Panc1 (cell line): ENCODE data around the gene SGIP1. TPM values are rescaled to one million over a fixed set of nuclear protein-coding genes. Genes with fewer than 3 reads are reported as not detected.

Experiments used
- ATAC-seq: fragments of 200-7000 bp; cut with Tn5 transposase; 2 replicates; pipeline ENCODE4 v1.9.1; 2020; ENCODE audit warnings: mild to moderate bottlenecking, moderate library complexity
- BruUV-seq: library from RNA; stranded (reverse); fragments of 400-500 nt; replicated peaks from 2 replicates; lab custom pipeline; 2021; lab: Mats Ljungman, UMichigan
- CTCF ChIA-PET: fragments of 300-600 bp; sonication (Branson Sonifier 250); formaldehyde crosslinking; loops from one replicate; lab custom pipeline; 2022; ENCODE audit warnings: antibody characterized with exemption; lab: Charles Lee
- POLR2A ChIA-PET: fragments of 300-600 bp; sonication (Branson Sonifier 250); formaldehyde crosslinking; loops from one replicate; lab custom pipeline; 2022; ENCODE audit warnings: antibody characterized with exemption; lab: Charles Lee
- DNase-seq: peaks from one replicate; pipeline ENCODE4 v3.0.0-alpha.2; 2010; ENCODE audit warnings: low read depth, low spot score
- H3K27ac ChIP-seq: 2 replicates; pipeline ENCODE4 v1.5.1; 2011; ENCODE audit warnings: mild to moderate bottlenecking, low read length, inconsistent platforms
- H3K27me3 ChIP-seq: fragments of 200-500 bp; sonication (Bioruptor generic); 2 replicates; pipeline ENCODE4 v1.6.0; 2014; ENCODE audit warnings: low read length, inconsistent platforms; ENCODE audit not compliant: control insufficient read depth, insufficient read depth
- H3K36me3 ChIP-seq: fragments of 200-500 bp; sonication (Bioruptor generic); 2 replicates; pipeline ENCODE4 v1.5.1; 2014; ENCODE audit warnings: inconsistent platforms, mild to moderate bottlenecking, low read length, moderate library complexity; ENCODE audit not compliant: control insufficient read depth, insufficient read depth
- H3K4me1 ChIP-seq: 2 replicates; pipeline ENCODE4 v1.5.1; 2011; ENCODE audit warnings: inconsistent platforms, mild to moderate bottlenecking, low read length, moderate library complexity; ENCODE audit not compliant: control insufficient read depth, insufficient read depth
- H3K4me3 ChIP-seq, 2 experiments: 2 replicates each; pipeline ENCODE4 v1.5.1; 2011 to 2012; ENCODE audit warnings: low read depth in 2 of 2, low read length in 2 of 2, mild to moderate bottlenecking in 2 of 2, inconsistent platforms in 1 of 2, moderate library complexity in 1 of 2
- H3K9me3 ChIP-seq: fragments of 200-500 bp; sonication (Bioruptor generic); 2 replicates; pipeline ENCODE4 v1.5.1; 2014; ENCODE audit warnings: low read depth, mild to moderate bottlenecking, inconsistent platforms, low read length, moderate library complexity; ENCODE audit not compliant: control insufficient read depth, insufficient read depth
- CTCF ChIP-seq: fragments of 450-650 bp; IDR thresholded peaks from 2 replicates; pipeline ENCODE4 v1.5.1; 2017; ENCODE audit warnings: mild to moderate bottlenecking
- POLR2AphosphoS5 ChIP-seq: IDR thresholded peaks from 2 replicates; pipeline ENCODE4 v1.6.1; 2012; ENCODE audit warnings: mild to moderate bottlenecking, low read depth, low read length, moderate library complexity
- REST ChIP-seq, 2 experiments: IDR thresholded peaks; 2 replicates each; pipeline ENCODE4 v1.6.1; 2011 to 2012; ENCODE audit warnings: low read depth in 2 of 2, control low read depth in 1 of 2, low read length in 1 of 2, mild to moderate bottlenecking in 1 of 2, moderate library complexity in 1 of 2; ENCODE audit not compliant: insufficient read depth in 1 of 2
- SIN3A ChIP-seq: IDR thresholded peaks from 2 replicates; pipeline ENCODE4 v1.6.1; 2012; ENCODE audit warnings: low read depth, mild to moderate bottlenecking, low read length, moderate library complexity, borderline replicate concordance; ENCODE audit not compliant: insufficient read depth
- TCF7L2 ChIP-seq: IDR thresholded peaks from 2 replicates; pipeline ENCODE4 v1.6.1; 2011; ENCODE audit warnings: mild to moderate bottlenecking, low read depth, low read length, inconsistent platforms
- in situ Hi-C: cut with HindIII; loops from 2 replicates; pipeline ENCODE4 v1.10.0; 2016; ENCODE audit warnings: low sequenced_read_pairs, low pct_unique_long_range_greater_than_20kb
- intact Hi-C: fragments of 100-400 bp; cut with micrococcal nuclease; formaldehyde crosslinking; loops from one replicate; pipeline ENCODE4 v1.10.0; 2022; ENCODE audit not compliant: unreplicated experiment
- total RNA-seq: library from RNA; stranded (reverse); gene quantifications from one replicate; pipeline ENCODE4 v1.2.1, GENCODE V29; 2021; ENCODE audit not compliant: unreplicated experiment

The SGIP1 gene
- total RNA-seq, 1 experiment from 2014 or later, result 1.6 TPM

- H3K27ac ChIP-seq, result no peak overlapping the region
- no peak for ATAC-seq
- no peak for TF ChIP-seq SIN3A
- TF ChIP-seq TCF7L2, result no peak
- TF ChIP-seq POLR2AphosphoS5, result no peak
- TF ChIP-seq CTCF, result no peak
- no peak for TF ChIP-seq REST (IDR thresholded peaks at IDR 0.05; ENCODE audit: insufficient read depth in 1 of 2, low read depth in 2 of 2, low read length in 1 of 2)
Observed at GRCh38 chr1:66552287-66552686, 18.3 kb downstream of the SGIP1 start.

GRCh38 chr1:66552829-66553228, 18.9 kb downstream of the SGIP1 start:
- Histone ChIP-seq H3K36me3 (no peaks in the 10 kb centered on the region), H3K27me3 (no peaks in the 10 kb centered on the region), H3K4me3 (no peak overlapping the region), H3K4me1 (no peaks in the 10 kb centered on the region), H3K9me3 (no peaks in the 10 kb centered on the region), H3K27ac (no peak overlapping the region)
- CTCF ChIA-PET, result no interaction called here
- intact Hi-C loops, result no loop called here
- POLR2A ChIA-PET, result no interaction called here
- no TSS peak for BruUV-seq
- no peak for TF ChIP-seq POLR2AphosphoS5
- TF ChIP-seq TCF7L2, result no peak
- no peak for TF ChIP-seq CTCF
- no peak for TF ChIP-seq REST (IDR thresholded peaks at IDR 0.05; ENCODE audit: insufficient read depth in 1 of 2, low read depth in 2 of 2, low read length in 1 of 2)
- TF ChIP-seq SIN3A, result no peak
- ATAC-seq (no peak), DNase-seq (no peak)
- in situ Hi-C loops, result no loop called here

More at GRCh38 chr1:66552287-66552686, 18.3 kb downstream of the SGIP1 start:
- no peaks in the 10 kb centered on the region for H3K9me3 ChIP-seq
- in situ Hi-C loops (no loop called here), intact Hi-C loops (no loop called here)
- ChIA-PET CTCF (no interaction called here), POLR2A (no interaction called here)
- H3K4me1 ChIP-seq, result no peaks in the 10 kb centered on the region
- H3K36me3 ChIP-seq, result no peaks in the 10 kb centered on the region
- no TSS peak for BruUV-seq
- DNase-seq, result no peak
- no peak overlapping the region for H3K4me3 ChIP-seq
- no peaks in the 10 kb centered on the region for H3K27me3 ChIP-seq
